ENCODE measurements around the gene DHX40.

The DHX40 gene

GRCh38 chr17:59643159-59644140 is 78.0 kb downstream of the DHX40 start:
- no peak overlapping the region for H3K27ac ChIP-seq

GRCh38 chr17:59647288-59647687 is 81.9 kb downstream of the DHX40 start:
- Histone ChIP-seq H4K20me1 (ENCODE audit: insufficient read depth) (peaks cover 27% of the 10 kb centered on the region), H3K36me3 (ENCODE audit: insufficient read depth) (peaks cover 19% of the 10 kb centered on the region; the same call in 1 of the 2 replicates), H3K27ac (no peak overlapping the region), H3K27me3 (ENCODE audit: insufficient read depth, low read depth) (no peaks in the 10 kb centered on the region), H3K4me3 (IDR thresholded peaks at IDR 0.05; ENCODE audit: insufficient read depth, low read depth, low read length) (no peak overlapping the region), H3K4me1 (ENCODE audit: low read depth, poor library complexity, severe bottlenecking) (peaks cover 14% of the 10 kb centered on the region), H3K9ac (no peak overlapping the region), H3K79me2 (ENCODE audit: insufficient read depth, low read depth) (peaks cover 81% of the 10 kb centered on the region), H3K4me2 (no peak overlapping the region), H2AFZ (ENCODE audit: low read depth) (no peak overlapping the region)
- TF ChIP-seq CTCF (conservative IDR thresholded peaks at IDR 0.05; ENCODE audit: low read depth, low read length), result no peak

More at GRCh38 chr17:59643159-59644140, 78.0 kb downstream of the DHX40 start:
- Histone ChIP-seq H3K79me2 (ENCODE audit: insufficient read depth, low read depth) (peaks cover 94% of the 10 kb centered on the region), H2AFZ (ENCODE audit: low read depth) (no peak overlapping the region), H3K9ac (no peak overlapping the region), H3K4me2 (peak overlapping the region; percentile 84; the same call in 1 of the 2 replicates), H3K4me1 (ENCODE audit: low read depth, poor library complexity, severe bottlenecking) (peaks cover 50% of the 10 kb centered on the region), H3K27me3 (ENCODE audit: insufficient read depth, low read depth) (no peaks in the 10 kb centered on the region), H3K36me3 (ENCODE audit: insufficient read depth) (peaks cover 9% of the 10 kb centered on the region; the same call in 1 of the 2 replicates), H4K20me1 (ENCODE audit: insufficient read depth) (peaks cover 58% of the 10 kb centered on the region), H3K4me3 (IDR thresholded peaks at IDR 0.05; ENCODE audit: insufficient read depth, low read depth, low read length) (no peak overlapping the region)
- TF ChIP-seq CTCF (conservative IDR thresholded peaks at IDR 0.05; ENCODE audit: low read depth, low read length), result no peak

- Histone ChIP-seq H4K20me1 (ENCODE audit: insufficient read depth) (0 out of 2 replicates have a peak, but pooled peaks cover 9% of the 10 kb centered on the region), H3K79me2 (ENCODE audit: insufficient read depth, low read depth) (peaks cover 67% of the 10 kb centered on the region), H3K27ac (no peak overlapping the region)
Measured at GRCh38 chr17:59649886-59650285, 84.5 kb downstream of the DHX40 start.

GRCh38 chr17:59650642-59651041 is 85.2 kb downstream of the DHX40 start:
- TF ChIP-seq CTCF (conservative IDR thresholded peaks at IDR 0.05; ENCODE audit: low read depth, low read length), result no peak
- Histone ChIP-seq H2AFZ (ENCODE audit: low read depth) (no peak overlapping the region), H3K9ac (no peak overlapping the region), H3K27me3 (ENCODE audit: insufficient read depth, low read depth) (no peaks in the 10 kb centered on the region), H3K4me2 (no peak overlapping the region), H3K36me3 (ENCODE audit: insufficient read depth) (peaks cover 25% of the 10 kb centered on the region; the same call in 1 of the 2 replicates), H3K79me2 (ENCODE audit: insufficient read depth, low read depth) (peaks cover 64% of the 10 kb centered on the region; the same call in 1 of the 2 replicates), H4K20me1 (ENCODE audit: insufficient read depth) (0 out of 2 replicates have a peak, but pooled peaks cover 9% of the 10 kb centered on the region), H3K27ac (no peak overlapping the region), H3K4me1 (ENCODE audit: low read depth, poor library complexity, severe bottlenecking) (no peaks in the 10 kb centered on the region), H3K4me3 (IDR thresholded peaks at IDR 0.05; ENCODE audit: insufficient read depth, low read depth, low read length) (no peak overlapping the region)

More at GRCh38 chr17:59649886-59650285, 84.5 kb downstream of the DHX40 start:
- peaks cover 25% of the 10 kb centered on the region; the same call in 1 of the 2 replicates for H3K36me3 ChIP-seq (ENCODE audit: insufficient read depth)
- no peak overlapping the region for H3K9ac ChIP-seq
- no peak for TF ChIP-seq CTCF (conservative IDR thresholded peaks at IDR 0.05; ENCODE audit: low read depth, low read length)
- H3K4me2 ChIP-seq, result no peak overlapping the region
- no peak overlapping the region for H2AFZ ChIP-seq (ENCODE audit: low read depth)
- no peaks in the 10 kb centered on the region for H3K4me1 ChIP-seq (ENCODE audit: low read depth, poor library complexity, severe bottlenecking)
- no peak overlapping the region for H3K4me3 ChIP-seq (IDR thresholded peaks at IDR 0.05; ENCODE audit: insufficient read depth, low read depth, low read length)
- no peaks in the 10 kb centered on the region for H3K27me3 ChIP-seq (ENCODE audit: insufficient read depth, low read depth)

All from KMS-11 (cell line).